Activated gamma-delta T cell (primary cell): ENCODE results near the gene SLC12A7.
"Not testable (repeated sequence)": the region's sequence is repeated elsewhere in the genome, so short reads cannot be mapped to it uniquely, and the experiment has no call there.

Experiments
- DNase-seq: peaks from one replicate; lab custom pipeline; 2025; lab: John Stamatoyannopoulos, UW

The SLC12A7 gene

DNA sequence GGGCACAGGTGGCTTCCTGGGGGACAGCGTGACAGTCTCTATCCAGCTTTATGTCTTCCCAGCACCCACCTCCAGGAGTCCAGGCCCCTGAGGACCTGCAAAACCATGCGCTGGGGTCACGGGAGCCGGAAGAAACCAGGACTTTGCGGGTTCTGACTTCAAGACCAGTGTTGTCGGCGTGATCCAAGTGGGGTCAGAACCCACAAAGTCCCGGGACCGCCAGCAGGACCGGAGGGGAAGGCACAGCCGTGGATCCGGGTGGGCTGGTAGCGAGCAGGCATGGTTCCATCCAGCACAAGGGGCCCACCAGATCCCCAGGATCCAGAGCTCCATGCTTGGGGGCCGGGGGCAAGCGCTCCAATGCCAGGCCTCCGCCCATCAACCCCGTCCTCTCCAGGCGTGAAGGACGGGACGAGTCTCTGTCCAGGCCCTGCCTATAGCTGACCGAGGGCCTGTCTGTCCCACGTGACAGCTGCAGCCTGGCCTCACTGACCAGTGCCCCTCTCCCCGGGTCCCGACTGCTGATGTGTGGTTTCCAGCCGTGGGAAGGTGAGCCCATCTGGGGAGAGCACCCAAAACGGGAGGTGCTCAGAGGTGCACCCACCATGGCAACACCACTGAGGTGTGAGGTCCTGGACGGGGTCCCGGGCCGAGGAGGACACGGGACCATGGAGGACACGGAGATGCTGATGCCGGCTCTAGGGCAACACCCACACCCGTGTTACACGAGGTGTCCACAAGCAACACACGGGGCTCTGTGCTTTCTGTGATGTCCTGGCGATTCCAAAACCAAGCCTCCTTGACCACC is 48.9 kb downstream of the SLC12A7 start:
- no peak for DNase-seq

DNA sequence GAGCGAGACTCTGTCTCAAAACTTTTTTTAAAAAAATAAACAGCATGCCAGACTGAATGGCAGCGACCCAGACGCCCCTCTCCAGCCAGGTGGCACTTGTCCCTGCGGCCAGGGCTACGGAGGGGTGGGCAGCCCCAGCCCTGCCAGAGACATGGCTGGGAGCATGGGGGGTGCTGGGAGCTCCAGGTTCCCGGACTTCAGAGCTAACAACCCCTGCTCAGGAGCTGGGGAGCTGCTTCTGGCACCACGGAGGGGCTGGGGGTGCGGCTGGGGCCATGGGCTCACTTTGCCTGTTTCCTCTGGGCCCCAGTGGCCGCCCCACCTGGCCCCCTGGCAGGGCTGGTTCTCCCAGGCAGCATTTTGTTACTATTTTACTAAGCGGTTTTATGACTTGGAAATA is 49.9 kb downstream of the SLC12A7 start:
- DNase-seq = no peak

DNA sequence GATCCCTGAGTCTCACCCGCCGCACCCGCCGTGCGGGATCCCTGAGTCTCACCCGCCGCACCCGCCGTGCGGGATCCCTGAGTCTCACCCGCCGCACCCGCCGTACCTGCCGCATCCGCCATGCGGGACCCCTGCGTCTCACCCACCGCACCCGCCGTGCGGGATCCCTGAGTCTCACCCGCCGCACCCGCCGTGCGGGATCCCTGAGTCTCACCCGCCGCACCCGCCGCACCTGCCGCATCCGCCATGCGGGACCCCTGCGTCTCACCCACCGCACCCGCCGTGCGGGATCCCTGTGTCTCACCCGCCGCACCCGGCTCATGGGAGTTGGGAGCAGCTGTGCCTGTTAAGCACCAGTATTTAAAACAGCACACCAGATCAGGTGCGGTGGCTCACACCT is 50.6 kb downstream of the SLC12A7 start:
- not testable (repeated sequence) for DNase-seq

DNA sequence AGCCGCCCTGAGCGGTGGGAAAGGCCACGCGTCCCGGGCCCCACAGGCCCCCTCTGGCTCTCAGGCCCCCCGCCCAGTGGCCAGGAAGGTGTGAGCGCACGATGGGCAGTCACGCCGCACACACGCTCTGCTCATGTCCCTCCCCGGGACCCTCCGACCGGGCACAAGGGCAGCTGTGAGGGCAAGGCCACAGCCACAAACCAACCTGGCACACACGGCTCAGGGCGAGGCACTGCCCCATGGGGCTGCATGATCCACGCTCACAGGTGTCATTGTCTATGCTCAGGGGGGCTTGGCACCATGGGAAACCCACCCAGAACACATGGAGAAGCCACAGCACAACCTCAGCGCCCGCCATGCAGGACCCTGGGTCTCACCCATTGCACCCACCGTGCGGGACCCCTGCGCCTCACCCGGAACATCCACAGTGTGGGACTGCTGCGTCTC is 51.3 kb downstream of the SLC12A7 start:
- no peak for DNase-seq

DNA sequence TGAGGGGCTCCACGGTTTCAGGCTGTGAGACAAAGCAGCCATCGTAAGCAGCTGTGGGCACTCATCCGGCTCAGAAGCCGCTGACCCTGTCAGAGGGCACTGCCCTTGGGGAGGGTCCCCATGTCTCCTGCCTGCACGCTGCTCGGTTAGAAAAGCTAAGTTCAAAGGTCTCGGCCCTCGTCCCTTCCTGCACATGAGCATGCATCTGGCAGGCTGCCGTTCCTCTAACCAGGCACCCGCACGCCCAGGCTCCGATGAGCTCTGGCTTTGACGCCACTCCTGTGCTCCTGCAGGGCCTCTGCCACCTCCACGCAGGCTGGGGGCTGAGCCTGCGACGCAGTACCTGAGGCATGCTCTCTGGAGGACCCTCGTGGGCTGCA is 52.0 kb downstream of the SLC12A7 start:
- DNase-seq = no peak

DNA sequence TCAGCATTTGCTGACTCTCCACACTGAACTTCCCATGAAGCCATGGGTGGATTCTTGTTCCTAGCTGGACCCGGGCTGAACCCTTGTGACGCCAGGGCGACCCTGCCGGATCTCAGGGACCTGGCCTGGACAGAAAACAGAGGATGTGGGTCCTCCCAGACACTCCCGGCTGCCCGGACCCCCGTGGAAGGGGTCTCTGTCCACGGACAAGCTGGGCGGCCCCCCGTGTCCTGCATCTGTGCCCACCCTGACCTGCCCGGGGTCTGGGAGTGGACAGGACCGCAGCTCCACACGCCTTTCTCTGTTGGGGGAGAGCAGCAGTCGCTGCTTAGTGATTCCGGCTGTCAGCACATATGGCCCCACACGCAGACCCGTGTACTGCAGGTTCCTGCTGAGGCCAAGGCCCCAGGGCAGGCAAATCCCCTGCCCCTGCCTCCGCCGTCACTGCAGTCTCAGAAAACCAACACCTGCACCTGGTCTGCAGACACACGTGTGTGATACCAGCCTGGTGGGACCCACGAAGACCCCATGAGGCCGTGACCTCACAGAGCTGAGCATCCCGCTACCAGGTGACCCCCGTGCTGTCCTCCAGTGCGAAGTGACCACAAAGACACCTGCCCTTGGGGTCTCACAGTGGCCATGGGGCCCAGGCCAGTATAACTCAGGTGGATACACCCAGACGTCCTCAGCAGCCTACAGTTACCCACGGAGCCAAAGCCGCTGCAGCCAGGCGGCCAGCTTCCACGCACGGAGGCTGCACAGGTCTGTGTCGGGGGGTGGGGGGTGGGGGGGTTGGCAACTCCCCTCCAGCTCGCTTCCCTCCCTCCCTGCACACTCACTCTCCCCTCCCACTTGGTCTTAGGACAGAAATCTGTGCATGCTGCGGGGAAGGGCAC is 52.6 kb downstream of the SLC12A7 start:
- DNase-seq = no peak

DNA sequence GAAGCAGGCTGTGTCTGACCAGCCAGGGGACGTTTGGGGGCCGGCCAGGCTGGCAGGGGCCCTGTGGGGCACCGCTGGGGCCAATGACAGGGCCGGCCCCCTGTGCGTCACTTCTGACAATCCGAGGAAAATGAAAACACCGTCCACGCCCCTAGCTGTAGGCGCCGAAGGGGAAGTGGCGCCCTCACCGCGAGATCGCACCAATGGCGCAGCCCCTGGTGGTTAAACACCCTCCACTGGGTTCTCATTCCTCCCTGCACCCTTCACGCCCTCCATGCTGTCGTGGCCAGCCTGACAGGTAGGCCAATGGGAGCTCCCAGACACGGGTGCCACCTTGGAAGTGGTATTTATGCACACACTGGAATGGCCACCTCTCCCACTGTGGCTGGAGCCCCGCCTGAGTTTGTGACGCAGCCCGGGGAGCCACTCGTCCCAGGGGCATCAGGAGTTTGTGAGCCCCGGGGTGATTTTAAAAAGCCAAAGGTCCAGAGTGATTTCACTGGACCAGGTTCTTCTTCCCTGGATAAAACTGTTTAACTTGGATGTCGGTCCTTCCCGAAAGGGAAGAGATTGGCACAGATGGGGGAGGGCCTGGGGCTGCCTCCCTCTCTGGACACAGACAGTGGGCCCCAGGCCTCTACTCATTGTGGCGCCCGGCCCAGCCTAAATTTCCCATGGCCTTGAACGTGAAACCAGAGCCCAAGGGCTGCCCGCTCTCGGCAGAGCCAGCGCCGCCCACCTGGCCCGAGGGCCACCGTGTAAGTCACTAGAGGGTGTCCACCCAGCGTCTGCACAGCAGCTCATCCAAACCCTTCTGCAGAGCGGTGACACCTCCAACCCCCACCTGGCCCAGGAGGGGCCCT is 53.5 kb downstream of the SLC12A7 start:
- DNase-seq = no peak

DNA sequence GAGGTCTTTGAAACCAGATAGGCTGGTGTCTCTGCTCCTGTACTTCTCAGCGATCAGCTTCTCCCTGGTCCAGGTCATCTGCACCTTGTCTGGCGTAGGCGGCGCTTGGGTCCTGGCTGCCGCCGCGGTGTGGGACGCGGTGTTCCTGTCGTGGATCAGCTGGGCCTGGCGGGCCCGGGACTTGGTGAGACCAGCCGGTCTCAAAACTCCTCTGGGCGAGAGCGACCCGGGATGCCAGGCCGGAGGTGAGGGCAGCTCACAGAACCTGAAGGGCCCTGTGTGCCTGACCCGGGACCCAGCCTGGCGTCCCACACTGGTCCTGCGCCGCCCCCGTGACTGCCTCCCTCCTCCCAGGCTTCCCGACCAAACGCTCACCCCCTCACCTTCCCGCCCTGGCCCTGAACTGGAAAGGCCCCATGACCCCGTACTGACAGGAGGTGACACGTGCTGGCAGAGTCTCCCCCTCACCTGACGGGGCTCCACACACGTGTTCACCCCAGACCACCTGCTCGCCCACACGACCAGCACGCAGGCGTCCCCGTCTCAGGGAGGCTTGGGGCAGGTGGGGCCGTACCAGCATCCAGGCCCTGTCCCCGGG is 54.3 kb downstream of the SLC12A7 start:
- no peak for DNase-seq

DNA sequence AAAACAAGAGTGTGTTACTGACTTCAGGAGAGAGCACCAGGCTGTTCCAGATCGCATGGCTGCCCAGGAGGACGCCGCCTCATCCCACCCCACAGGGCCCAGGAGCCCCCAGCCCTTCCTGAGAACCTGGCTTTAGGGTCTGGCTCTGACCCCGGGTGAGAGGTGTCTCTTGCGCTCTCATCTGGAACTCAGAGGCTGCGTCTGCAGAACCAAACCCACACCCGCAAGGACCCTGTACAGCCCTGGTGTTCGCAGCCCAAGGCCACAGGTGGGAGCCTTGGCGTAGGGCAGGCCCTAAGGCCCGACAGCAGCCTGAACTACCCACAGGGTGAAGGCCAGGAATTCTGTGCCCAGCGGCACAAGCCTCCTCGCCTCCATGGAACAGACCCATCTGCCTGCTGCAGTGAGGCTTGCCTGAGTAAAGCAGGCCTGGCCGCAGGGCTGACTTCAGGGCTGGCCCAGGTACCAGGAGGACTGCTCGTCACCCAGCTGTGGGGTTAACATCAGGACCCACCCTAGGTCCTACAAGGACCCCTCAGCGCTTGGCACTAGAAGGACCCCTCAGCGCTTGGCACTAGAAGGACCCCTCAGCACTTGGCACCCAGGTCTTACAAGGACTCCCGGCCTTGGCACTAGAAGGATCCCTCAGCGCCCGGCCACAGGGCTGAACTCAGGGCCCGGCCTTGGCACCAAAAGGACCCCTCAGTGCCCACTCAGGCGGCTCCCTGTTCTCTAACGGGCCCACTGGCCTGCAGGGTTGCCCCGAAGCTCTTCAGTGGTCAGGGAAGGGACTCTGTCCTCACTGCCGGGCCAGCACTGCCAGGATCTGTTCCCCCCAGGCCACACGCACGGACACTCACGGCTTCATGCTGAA is 55.0 kb downstream of the SLC12A7 start:
- DNase-seq = no peak

DNA sequence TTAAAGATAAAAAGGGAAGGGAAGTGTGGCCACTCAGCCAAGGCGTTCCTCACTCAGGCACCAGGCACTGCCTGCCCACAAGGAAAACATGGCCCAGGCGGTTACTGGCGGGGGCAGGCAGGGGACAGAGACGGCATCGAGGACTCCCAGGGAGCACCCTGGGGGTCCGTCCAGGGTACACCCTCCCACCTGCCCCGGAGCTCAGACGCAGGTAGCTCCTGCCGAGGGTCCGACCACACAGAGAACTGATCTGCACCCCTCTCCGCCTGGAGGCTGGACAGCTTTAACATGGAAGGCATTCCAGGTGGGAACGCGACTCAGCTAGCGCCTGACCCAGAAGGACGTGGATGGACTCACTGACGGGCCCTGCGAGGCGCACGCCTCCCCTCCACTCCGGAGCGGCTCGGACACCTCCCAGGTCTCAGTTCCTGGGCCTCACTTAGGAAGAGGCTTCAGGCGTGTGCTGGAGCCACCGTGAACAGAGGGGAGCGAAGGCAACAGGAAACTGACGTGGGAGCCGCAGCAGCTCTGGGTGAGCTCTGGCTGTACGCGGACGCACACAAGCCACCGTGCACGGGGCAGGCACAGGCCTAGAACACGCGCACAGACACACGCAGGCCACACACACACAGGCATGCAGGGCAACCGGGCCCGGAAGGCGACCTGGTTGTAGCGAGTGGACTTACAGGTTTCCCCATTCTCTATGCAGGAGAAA is 55.8 kb downstream of the SLC12A7 start:
- DNase-seq = no peak

DNA sequence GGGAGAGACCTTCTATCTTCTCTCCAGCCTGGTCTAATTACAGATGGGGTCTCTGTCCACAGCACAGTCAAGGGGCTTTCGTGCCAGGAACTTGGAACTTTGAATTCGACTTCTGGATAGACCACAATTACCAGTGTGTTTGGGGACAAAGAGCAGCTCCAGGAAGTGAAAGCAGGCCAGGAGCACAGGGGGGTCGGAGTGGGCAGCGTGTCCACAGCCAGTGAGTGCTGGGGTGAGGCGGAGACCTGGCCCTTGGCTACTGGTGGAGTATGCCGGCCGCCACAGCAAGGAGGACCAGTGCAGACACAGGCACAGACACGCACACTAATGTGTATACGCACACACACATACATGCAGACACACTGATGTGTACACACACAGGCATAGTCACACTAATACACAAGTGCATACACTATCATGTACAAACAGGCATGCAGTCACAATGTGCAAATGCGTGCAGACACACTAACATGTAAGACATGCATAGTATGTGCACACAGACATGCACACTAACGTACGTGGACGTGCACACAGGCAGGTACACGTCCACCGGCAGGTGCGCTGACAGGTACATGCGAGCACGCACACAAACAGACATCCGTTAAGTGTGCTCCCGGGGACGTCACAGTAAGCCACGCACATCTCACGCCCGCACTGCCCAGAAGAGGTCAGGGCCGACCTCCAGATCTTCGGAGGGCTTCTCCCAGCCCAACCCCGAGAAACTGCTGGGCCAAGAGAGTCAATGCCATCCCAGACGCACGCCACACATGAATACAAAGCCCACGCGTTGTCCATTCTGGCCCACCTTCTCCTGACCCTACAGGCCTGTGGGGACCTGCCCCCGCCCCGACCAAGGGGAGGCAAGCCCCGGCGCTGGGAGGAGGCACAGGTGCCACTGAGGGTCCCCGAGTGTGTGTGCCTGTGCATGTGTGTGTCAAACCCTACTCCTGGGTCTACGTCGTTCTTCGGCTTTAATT is 56.8 kb downstream of the SLC12A7 start:
- no peak for DNase-seq

DNA sequence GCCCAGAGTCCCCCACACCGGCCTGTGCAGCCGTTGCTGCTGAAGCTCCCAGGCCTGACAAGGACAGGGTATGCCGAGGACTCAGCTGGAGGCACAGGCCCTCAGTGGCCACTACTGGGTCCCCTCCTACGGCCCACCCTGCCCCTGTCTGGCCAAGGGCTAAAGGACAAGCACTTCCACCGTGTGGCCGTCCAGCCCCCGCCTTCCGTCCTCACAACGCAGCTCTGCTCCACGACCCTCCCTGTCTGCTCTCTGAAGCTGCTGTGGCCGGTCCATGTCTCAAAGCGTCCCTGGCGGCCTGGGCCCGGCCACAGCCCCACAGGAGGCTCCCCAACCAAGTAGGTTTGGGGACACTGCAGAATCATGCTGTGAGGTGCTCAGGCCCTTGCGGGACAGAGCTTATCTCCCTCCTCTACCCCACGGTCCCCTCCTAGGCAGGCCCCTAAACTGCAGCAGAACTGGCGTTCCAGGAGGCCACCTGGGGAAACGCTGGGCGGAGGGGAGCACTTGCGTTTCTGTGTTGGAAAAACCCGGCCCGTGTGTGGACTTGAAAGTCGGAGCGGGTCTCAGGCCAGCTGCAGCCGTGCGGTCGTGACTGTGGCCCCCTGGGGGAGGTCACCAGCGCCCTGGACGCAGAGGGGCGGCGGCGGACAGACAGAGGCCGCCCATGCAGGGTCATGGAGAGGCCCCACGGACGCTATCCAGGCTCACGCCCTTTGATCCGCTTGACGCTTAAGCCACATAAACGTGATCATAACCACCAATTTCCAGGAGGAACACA is 57.7 kb downstream of the SLC12A7 start:
- no peak for DNase-seq

DNA sequence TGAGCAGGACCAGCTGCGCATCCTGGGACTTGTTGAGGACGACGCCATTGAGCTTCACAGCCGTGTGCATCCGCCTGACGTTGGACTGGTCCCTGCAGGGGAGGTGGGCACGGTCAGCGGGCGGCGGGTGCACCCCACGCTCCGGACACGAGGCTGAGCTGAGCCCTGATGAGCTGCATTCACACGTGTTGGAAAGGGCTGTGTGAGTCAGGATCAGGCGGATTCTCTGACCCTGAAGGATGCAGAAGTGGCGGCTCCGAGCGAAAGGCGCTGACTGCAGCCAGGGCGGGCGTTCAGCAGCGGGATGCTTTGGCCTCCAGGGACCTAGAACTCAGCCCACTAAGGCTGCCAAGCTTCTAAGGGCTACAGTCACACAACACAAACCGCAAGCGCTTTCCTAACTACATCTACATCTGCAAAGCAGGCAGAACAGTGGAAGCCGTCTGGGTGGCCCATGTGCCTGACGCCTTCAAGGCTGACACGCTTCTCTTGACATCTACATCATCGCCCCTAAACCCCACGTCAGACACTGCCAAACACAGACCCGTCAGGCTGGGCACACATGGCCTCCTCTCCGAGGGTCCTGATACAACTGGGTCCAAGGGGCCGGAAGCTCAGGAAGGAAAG is 58.4 kb downstream of the SLC12A7 start:
- DNase-seq = no peak

DNA sequence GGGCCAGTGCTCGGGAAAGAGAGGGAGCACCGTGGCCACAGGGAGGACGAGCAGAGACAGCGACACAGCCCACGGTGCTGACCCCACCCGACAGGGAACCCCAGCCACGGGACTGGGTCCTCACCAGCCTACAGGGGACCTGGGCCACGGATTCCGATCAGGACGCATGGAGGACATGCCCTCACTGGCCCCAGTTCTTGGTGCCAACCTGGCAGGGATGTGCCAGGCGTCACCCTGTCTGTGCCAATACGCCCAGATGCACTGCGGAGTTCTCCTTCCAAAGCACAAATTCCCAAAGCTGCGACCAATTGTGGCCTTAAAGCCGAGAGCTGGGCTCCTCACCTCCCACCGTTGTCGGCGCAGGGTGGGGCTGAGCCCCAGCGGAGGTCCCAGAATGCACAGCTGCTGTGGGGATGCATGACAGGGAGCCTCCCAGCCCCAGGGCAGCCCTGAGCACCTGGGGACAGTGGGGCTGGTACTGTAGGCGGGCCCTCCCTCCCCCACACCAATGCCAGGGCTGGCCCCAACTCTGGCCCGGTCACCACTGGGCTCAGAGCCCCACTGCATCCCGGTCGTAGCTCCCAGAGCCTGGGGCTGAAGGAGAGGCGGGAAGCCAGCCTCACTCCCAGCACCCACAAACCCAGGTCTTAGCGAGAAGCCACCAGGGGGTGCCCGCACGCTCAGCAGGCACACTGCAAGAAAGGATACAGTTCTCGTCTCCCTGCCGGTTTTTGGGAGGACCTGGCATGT is 59.0 kb downstream of the SLC12A7 start:
- no peak for DNase-seq

DNA sequence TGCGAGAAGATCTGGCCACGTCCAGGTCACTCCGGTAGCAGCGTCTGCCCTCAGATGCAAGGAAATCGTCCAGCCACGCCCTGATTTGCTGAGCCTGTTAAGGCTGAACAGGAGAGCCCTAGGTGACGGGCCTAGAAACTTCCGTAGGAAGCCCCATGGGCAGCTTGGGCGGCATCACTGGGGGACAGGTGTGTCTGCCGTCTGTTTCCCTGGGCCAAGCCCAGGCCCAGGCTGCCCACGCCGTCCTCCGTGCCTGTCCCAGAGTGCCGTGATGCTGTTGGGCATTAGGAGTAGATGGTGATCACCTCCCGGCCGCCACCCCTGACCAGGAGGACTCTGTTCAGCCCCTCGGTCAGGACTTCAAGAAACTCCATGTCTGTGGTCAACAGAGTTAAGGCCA is 59.8 kb downstream of the SLC12A7 start:
- DNase-seq = no peak

DNA sequence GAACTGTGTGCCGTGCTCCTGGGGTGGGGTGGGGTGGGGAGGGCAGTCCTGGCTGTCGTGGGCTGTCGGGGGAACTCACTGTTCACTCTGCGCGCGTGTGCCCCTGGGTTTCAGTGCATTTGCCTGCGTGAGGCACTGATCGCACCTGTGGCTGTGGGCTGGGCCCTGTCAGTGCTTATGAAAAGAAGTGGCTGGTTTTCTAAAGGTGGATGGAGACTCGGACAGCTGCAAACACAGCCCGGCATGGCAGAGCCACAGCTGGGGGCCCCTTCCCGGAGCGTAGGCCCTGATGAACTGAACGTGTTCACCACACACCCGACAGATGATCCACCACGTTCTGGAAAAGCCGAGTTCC is 60.5 kb downstream of the SLC12A7 start:
- DNase-seq = no peak
